Hepatocyte (in vitro differentiated cells): ENCODE measurements around the gene CYTH2. TPM values are rescaled to one million over a fixed set of nuclear protein-coding genes. Genes with fewer than 3 reads are reported as not detected.
"Not testable (repeated sequence)": the region's sequence is repeated elsewhere in the genome, so short reads cannot be mapped to it uniquely, and the experiment has no call there.

Experiments
- DNase-seq: peaks from one replicate; pipeline ENCODE4 v3.0.0-alpha.2; 2016; ENCODE audit warnings: low spot score
- H2AFZ ChIP-seq: fragments of 200-600 bp; sonication (generic); 2 replicates; pipeline ENCODE4 v1.6.0; 2016; ENCODE audit warnings: antibody characterized with exemption, mild to moderate bottlenecking
- H3K27ac ChIP-seq: fragments of 200-600 bp; sonication (generic); 2 replicates; pipeline ENCODE4 v1.5.1; 2016; ENCODE audit warnings: mild to moderate bottlenecking
- H3K27me3 ChIP-seq: fragments of 200-600 bp; sonication (generic); 2 replicates; pipeline ENCODE4 v1.6.1; 2016
- H3K36me3 ChIP-seq: fragments of 200-600 bp; sonication (generic); replicated peaks from 2 replicates; pipeline ENCODE4 v1.5.1; 2016; ENCODE audit warnings: low read depth; ENCODE audit not compliant: insufficient read depth
- H3K4me1 ChIP-seq: fragments of 200-600 bp; sonication (generic); 2 replicates; pipeline ENCODE4 v1.5.1; 2016; ENCODE audit warnings: mild to moderate bottlenecking, moderate library complexity; ENCODE audit not compliant: insufficient read depth
- H3K4me2 ChIP-seq: fragments of 200-600 bp; sonication (generic); 2 replicates; pipeline ENCODE4 v1.6.0; 2016
- H3K4me3 ChIP-seq: fragments of 200-600 bp; sonication (generic); 2 replicates; pipeline ENCODE4 v1.5.1; 2016; ENCODE audit warnings: mild to moderate bottlenecking
- H3K79me2 ChIP-seq: fragments of 200-600 bp; sonication (generic); 2 replicates; pipeline ENCODE4 v1.6.0; 2017; ENCODE audit warnings: mild to moderate bottlenecking
- H3K9me2 ChIP-seq: fragments of 200-600 bp; sonication (generic); replicated peaks from 2 replicates; pipeline ENCODE4 v1.6.0; 2017; ENCODE audit warnings: mild to moderate bottlenecking; ENCODE audit not compliant: insufficient read depth
- H3K9me3 ChIP-seq: fragments of 200-600 bp; sonication (generic); 2 replicates; pipeline ENCODE4 v1.5.1; 2016; ENCODE audit warnings: low read depth, mild to moderate bottlenecking
- H4K20me1 ChIP-seq: fragments of 200-600 bp; sonication (generic); 2 replicates; pipeline ENCODE4 v1.6.0; 2016; ENCODE audit warnings: mild to moderate bottlenecking; ENCODE audit not compliant: insufficient read depth, poor library complexity, severe bottlenecking
- CTCF ChIP-seq: fragments of 200-600 bp; sonication (generic); IDR thresholded peaks from 2 replicates; pipeline ENCODE4 v1.5.1; 2016; ENCODE audit warnings: antibody characterized with exemption, mild to moderate bottlenecking; ENCODE audit not compliant: poor library complexity
- EZH2 ChIP-seq: fragments of 200-600 bp; sonication (generic); IDR thresholded peaks from 2 replicates; pipeline ENCODE4 v1.6.1; 2016; ENCODE audit warnings: antibody characterized with exemption, mild to moderate bottlenecking, borderline replicate concordance
- EZH2phosphoT487 ChIP-seq: fragments of 200-600 bp; sonication (generic); IDR thresholded peaks from one replicate; pipeline ENCODE4 v1.6.1; 2018; ENCODE audit warnings: antibody characterized with exemption, mild to moderate bottlenecking, low read depth, moderate library complexity; ENCODE audit not compliant: unreplicated experiment, severe bottlenecking
- WGBS: methylation state at CpG from one replicate; pipeline ENCODE4 v1.1.6; 2016; ENCODE audit warnings: low lambda C conversion rate; ENCODE audit errors: missing lambda C conversion rate; 5-methylcytosine and 5-hydroxymethylcytosine counted together
- polyA plus RNA-seq: library from polyadenylated mRNA; unstranded; fragments of >200 nt; fragmentation: Nextera tagmentation; extraction: Ambion mirVana; gene quantifications from 2 replicates; pipeline ENCODE4 v1.2.1, GENCODE V29; 2016
- total RNA-seq: library from RNA; depleted of rRNA; stranded (reverse); fragments of >200 nt; gene quantifications from 2 replicates; pipeline ENCODE4 v1.2.3, GENCODE V29; 2014

CYTH2 gene
- total and polyA plus RNA-seq, 2 experiments from 2014 or later, result 63.1 to 80.1 TPM

- H3K9me2 ChIP-seq, result no peaks in the 10 kb centered on the region
- H3K27ac ChIP-seq, result no peak overlapping the region
- H4K20me1 ChIP-seq, result no peaks in the 10 kb centered on the region
- no peak overlapping the region for H3K4me2 ChIP-seq
- H3K27me3 ChIP-seq, result no peaks in the 10 kb centered on the region
- H3K36me3 ChIP-seq, result no peaks in the 10 kb centered on the region
- H3K4me3 ChIP-seq, result no peak overlapping the region
- peaks cover 14% of the 10 kb centered on the region for H3K4me1 ChIP-seq
- no peaks in the 10 kb centered on the region for H3K9me3 ChIP-seq
- no peak for TF ChIP-seq EZH2
- TF ChIP-seq CTCF, result no peak
- TF ChIP-seq EZH2phosphoT487, result no peak
- H3K79me2 ChIP-seq, result no peaks in the 10 kb centered on the region
- 88% methylated on average over 8 of the region's 8 CpGs for WGBS
- DNase-seq, result no peak
- no peak overlapping the region for H2AFZ ChIP-seq
Measured at GRCh38 chr19:48487948-48488347, 18.8 kb downstream of the CYTH2 start.

GRCh38 chr19:48488478-48488877, 19.3 kb downstream of the CYTH2 start:
- H3K4me3 ChIP-seq, H3K9me2 ChIP-seq, H4K20me1 ChIP-seq, H3K9me3 ChIP-seq, H3K27ac ChIP-seq, H2AFZ ChIP-seq, H3K4me2 ChIP-seq, H3K36me3 ChIP-seq, DNase-seq, H3K27me3 ChIP-seq, H3K79me2 ChIP-seq: not testable (repeated sequence)
- WGBS, result 89% methylated on average over 7 of the region's 7 CpGs
- H3K4me1 ChIP-seq, result peaks cover 14% of the 10 kb centered on the region

- 31% methylated on average over 19 of the region's 19 CpGs for WGBS
- peaks cover 4% of the 10 kb centered on the region for H3K79me2 ChIP-seq
- H3K4me2 ChIP-seq, result no peak overlapping the region
- no peaks in the 10 kb centered on the region for H3K9me2 ChIP-seq
- peak; percentile 82 for TF ChIP-seq CTCF
- no peak for TF ChIP-seq EZH2
- peak; percentile 85 for DNase-seq
- H3K4me1 ChIP-seq, result peaks cover 14% of the 10 kb centered on the region
- H3K27me3 ChIP-seq, result no peaks in the 10 kb centered on the region
- no peaks in the 10 kb centered on the region for H3K9me3 ChIP-seq
- H2AFZ ChIP-seq, result no peak overlapping the region
- H3K4me3 ChIP-seq, result no peak overlapping the region
- H4K20me1 ChIP-seq, result no peaks in the 10 kb centered on the region
- no peak overlapping the region for H3K27ac ChIP-seq
- H3K36me3 ChIP-seq, result no peaks in the 10 kb centered on the region
Measured at GRCh38 chr19:48489608-48490216, 20.5 kb downstream of the CYTH2 start.

GRCh38 chr19:48490981-48491792, 22.0 kb downstream of the CYTH2 start:
- Histone ChIP-seq H3K27me3 (no peaks in the 10 kb centered on the region), H3K4me1 (peaks cover 14% of the 10 kb centered on the region), H3K4me3 (no peak overlapping the region), H3K79me2 (peaks cover 4% of the 10 kb centered on the region), H2AFZ (no peak overlapping the region), H4K20me1 (no peaks in the 10 kb centered on the region), H3K36me3 (no peaks in the 10 kb centered on the region), H3K9me3 (no peaks in the 10 kb centered on the region), H3K27ac (no peak overlapping the region), H3K4me2 (peak overlapping the region; percentile 65), H3K9me2 (no peaks in the 10 kb centered on the region)
- WGBS, result 15% methylated on average over 20 of the region's 50 CpGs
- TF ChIP-seq CTCF (no peak), EZH2phosphoT487 (no peak), EZH2 (no peak)
- DNase-seq, result peak; percentile 79
